ENCODE measurements around the gene BAG1. TPM values are rescaled to one million over a fixed set of nuclear protein-coding genes. Genes with fewer than 3 reads are reported as not detected.

Gene BAG1
- total and polyA plus RNA-seq, 2 experiments from 2014 or later: 44.7 to 55.4 TPM

DNA sequence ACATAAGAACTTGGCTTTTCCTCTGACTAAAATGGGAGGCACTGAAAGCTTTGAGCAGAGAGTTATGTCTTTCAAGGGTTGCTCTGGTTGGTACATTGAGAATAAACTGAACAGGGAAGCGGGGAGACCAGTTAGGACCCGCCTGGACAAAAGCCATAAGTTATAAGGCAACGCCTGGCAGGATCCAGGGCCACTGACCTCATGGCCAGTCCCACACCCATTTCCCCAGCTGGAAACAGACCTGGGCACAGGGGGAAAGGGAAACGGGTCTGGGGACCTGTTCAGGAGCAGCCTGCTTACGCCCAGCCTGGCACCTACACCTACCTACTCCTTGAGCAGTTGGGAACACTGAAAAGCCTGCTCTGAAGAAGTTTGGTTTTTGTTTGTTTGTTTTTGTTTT, 23.2 kb downstream of the BAG1 start:
- Histone ChIP-seq H3K4me3 (no peak overlapping the region), H3K9me2 (ENCODE audit: insufficient read depth) (no peaks in the 10 kb centered on the region), H3F3A (replicated peaks; ENCODE audit: low read depth) (no peaks in the 10 kb centered on the region), H3K36me3 (ENCODE audit: insufficient read depth) (no peaks in the 10 kb centered on the region), H3K4me2 (no peak overlapping the region), H3K79me2 (replicated peaks; ENCODE audit: insufficient read depth) (no peaks in the 10 kb centered on the region), H4K20me1 (replicated peaks; ENCODE audit: insufficient read depth) (no peaks in the 10 kb centered on the region), H3K27me3 (ENCODE audit: insufficient read depth) (no peaks in the 10 kb centered on the region), H3K4me1 (ENCODE audit: insufficient read depth) (no peaks in the 10 kb centered on the region), H3K27ac (ENCODE audit: low read depth) (no peak overlapping the region), H2AFZ (no peak overlapping the region)
- H3K4me1 Mint-ChIP-seq: no peaks in the 10 kb centered on the region
- H3K4me3 Mint-ChIP-seq: no peak overlapping the region
- no peak for ATAC-seq
- no peak for DNase-seq (ENCODE audit: low spot score)
- no peak overlapping the region for H3K27ac Mint-ChIP-seq
- H3K9me3 Mint-ChIP-seq: no peaks in the 10 kb centered on the region; the same call in 2 of the 3 replicates
- H3K36me3 Mint-ChIP-seq (ENCODE audit: low read depth): no peaks in the 10 kb centered on the region
- H3K27me3 Mint-ChIP-seq (ENCODE audit: insufficient read depth, low read depth, poor library complexity): peaks cover 5% of the 10 kb centered on the region
- TF ChIP-seq, protein P1, sequence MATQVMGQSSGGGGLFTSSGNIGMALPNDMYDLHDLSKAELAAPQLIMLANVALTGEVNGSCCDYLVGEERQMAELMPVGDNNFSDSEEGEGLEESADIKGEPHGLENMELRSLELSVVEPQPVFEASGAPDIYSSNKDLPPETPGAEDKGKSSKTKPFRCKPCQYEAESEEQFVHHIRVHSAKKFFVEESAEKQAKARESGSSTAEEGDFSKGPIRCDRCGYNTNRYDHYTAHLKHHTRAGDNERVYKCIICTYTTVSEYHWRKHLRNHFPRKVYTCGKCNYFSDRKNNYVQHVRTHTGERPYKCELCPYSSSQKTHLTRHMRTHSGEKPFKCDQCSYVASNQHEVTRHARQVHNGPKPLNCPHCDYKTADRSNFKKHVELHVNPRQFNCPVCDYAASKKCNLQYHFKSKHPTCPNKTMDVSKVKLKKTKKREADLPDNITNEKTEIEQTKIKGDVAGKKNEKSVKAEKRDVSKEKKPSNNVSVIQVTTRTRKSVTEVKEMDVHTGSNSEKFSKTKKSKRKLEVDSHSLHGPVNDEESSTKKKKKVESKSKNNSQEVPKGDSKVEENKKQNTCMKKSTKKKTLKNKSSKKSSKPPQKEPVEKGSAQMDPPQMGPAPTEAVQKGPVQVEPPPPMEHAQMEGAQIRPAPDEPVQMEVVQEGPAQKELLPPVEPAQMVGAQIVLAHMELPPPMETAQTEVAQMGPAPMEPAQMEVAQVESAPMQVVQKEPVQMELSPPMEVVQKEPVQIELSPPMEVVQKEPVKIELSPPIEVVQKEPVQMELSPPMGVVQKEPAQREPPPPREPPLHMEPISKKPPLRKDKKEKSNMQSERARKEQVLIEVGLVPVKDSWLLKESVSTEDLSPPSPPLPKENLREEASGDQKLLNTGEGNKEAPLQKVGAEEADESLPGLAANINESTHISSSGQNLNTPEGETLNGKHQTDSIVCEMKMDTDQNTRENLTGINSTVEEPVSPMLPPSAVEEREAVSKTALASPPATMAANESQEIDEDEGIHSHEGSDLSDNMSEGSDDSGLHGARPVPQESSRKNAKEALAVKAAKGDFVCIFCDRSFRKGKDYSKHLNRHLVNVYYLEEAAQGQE (IDR thresholded peaks at IDR 0.05; ENCODE audit: unreplicated experiment): no peak
- TF ChIP-seq JUNB (IDR thresholded peaks at IDR 0.05; ENCODE audit: unreplicated experiment) (no peak), NANOG (IDR thresholded peaks at IDR 0.05; ENCODE audit: borderline replicate concordance) (no peak), ZNF331 (CRISPR knock-in tag; IDR thresholded peaks at IDR 0.05; ENCODE audit: low read depth) (no peak), CREB1 (CRISPR knock-in tag; IDR thresholded peaks at IDR 0.05; ENCODE audit: low read depth) (no peak), STAT1 (IDR thresholded peaks at IDR 0.05; ENCODE audit: unreplicated experiment) (no peak)
- TF ChIP-seq, protein P2, sequence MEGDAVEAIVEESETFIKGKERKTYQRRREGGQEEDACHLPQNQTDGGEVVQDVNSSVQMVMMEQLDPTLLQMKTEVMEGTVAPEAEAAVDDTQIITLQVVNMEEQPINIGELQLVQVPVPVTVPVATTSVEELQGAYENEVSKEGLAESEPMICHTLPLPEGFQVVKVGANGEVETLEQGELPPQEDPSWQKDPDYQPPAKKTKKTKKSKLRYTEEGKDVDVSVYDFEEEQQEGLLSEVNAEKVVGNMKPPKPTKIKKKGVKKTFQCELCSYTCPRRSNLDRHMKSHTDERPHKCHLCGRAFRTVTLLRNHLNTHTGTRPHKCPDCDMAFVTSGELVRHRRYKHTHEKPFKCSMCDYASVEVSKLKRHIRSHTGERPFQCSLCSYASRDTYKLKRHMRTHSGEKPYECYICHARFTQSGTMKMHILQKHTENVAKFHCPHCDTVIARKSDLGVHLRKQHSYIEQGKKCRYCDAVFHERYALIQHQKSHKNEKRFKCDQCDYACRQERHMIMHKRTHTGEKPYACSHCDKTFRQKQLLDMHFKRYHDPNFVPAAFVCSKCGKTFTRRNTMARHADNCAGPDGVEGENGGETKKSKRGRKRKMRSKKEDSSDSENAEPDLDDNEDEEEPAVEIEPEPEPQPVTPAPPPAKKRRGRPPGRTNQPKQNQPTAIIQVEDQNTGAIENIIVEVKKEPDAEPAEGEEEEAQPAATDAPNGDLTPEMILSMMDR (conservative IDR thresholded peaks at IDR 0.05; ENCODE audit: low read depth in 2 of 2): no peak

DNA sequence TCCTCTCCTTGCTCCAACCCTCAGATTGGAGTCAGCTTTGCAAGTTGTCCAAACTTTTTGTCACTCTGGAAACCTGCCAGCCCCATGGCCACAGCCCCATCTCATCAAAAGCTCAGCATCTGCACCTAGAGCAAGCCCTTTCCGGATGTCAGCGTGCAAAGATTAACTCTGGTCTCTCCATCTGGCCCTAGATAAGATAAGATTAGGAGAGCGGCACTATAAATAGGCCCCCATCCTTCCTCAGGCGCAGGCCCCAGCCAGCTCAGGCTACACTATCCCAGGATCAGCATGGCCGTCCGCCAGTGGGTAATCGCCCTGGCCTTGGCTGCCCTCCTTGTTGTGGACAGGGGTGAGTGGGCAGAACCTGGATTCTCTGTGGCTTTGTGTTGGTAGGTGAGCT, 24.6 kb downstream of the BAG1 start, which contains the start of gene SPINK4:
TSS of gene SPINK4 (plus strand) at position 247 of the 400 bp plus-strand sequence. CDS start at position 289, 42 bp downstream.
- Histone ChIP-seq H3K4me1 (ENCODE audit: insufficient read depth) (no peaks in the 10 kb centered on the region), H3K79me2 (replicated peaks; ENCODE audit: insufficient read depth) (no peaks in the 10 kb centered on the region), H3K27me3 (ENCODE audit: insufficient read depth) (no peaks in the 10 kb centered on the region), H3K4me2 (no peak within 1 kb of the TSS), H3F3A (replicated peaks; ENCODE audit: low read depth) (no peaks in the 10 kb centered on the region), H3K27ac (ENCODE audit: low read depth) (no peak within 1 kb of the TSS), H3K4me3 (no peak within 1 kb of the TSS), H2AFZ (no peak within 1 kb of the TSS), H4K20me1 (replicated peaks; ENCODE audit: insufficient read depth) (no peaks in the 10 kb centered on the region), H3K36me3 (ENCODE audit: insufficient read depth) (no peaks in the 10 kb centered on the region), H3K9me2 (ENCODE audit: insufficient read depth) (no peaks in the 10 kb centered on the region)
- ATAC-seq: no peak
- H3K9me3 Mint-ChIP-seq: no peaks in the 10 kb centered on the region; the same call in 2 of the 3 replicates
- no peaks in the 10 kb centered on the region for H3K36me3 Mint-ChIP-seq (ENCODE audit: low read depth)
- no peak within 1 kb of the TSS for H3K4me3 Mint-ChIP-seq
- no peak within 1 kb of the TSS for H3K27ac Mint-ChIP-seq
- DNase-seq (ENCODE audit: low spot score): no peak
- peaks cover 3% of the 10 kb centered on the region for H3K27me3 Mint-ChIP-seq (ENCODE audit: insufficient read depth, low read depth, poor library complexity)
- no peaks in the 10 kb centered on the region for H3K4me1 Mint-ChIP-seq
- TF ChIP-seq, protein P3, sequence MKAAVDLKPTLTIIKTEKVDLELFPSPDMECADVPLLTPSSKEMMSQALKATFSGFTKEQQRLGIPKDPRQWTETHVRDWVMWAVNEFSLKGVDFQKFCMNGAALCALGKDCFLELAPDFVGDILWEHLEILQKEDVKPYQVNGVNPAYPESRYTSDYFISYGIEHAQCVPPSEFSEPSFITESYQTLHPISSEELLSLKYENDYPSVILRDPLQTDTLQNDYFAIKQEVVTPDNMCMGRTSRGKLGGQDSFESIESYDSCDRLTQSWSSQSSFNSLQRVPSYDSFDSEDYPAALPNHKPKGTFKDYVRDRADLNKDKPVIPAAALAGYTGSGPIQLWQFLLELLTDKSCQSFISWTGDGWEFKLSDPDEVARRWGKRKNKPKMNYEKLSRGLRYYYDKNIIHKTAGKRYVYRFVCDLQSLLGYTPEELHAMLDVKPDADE (IDR thresholded peaks at IDR 0.05): no peak
- TF ChIP-seq, protein P1 (IDR thresholded peaks at IDR 0.05; ENCODE audit: unreplicated experiment): no peak
- no peak for TF ChIP-seq STAT1 (IDR thresholded peaks at IDR 0.05; ENCODE audit: unreplicated experiment)
